T-helper 2 cell treated with Interferon-gamma antibody and Interleukin-4, amounts not matched to agents 5 μg/mL and 100 μg/mL, for 36 hours (primary cell): ENCODE results near the gene MYO1F.
A peak's percentile ranks its signal among the peaks of the same experiment; 100 is the strongest.

Experiments
- DNase-seq: peaks from one replicate; pipeline ENCODE4 v3.0.0; 2021; ENCODE audit warnings: low spot score
- H3K27ac Mint-ChIP-seq: one replicate; pipeline ENCODE4 v1.8.0; 2021; ENCODE audit warnings: mild to moderate bottlenecking, mixed read lengths
- H3K27me3 Mint-ChIP-seq: one replicate; pipeline ENCODE4 v1.8.0; 2021; ENCODE audit warnings: low read depth, mixed read lengths
- H3K36me3 Mint-ChIP-seq: one replicate; pipeline ENCODE4 v1.8.0; 2021; ENCODE audit warnings: low read depth, mixed read lengths
- H3K4me1 Mint-ChIP-seq: one replicate; pipeline ENCODE4 v1.8.0; 2021; ENCODE audit warnings: low read depth, mixed read lengths
- H3K4me3 Mint-ChIP-seq: one replicate; pipeline ENCODE4 v1.8.0; 2022; ENCODE audit warnings: mild to moderate bottlenecking, moderate library complexity, mixed read lengths
- H3K9me3 Mint-ChIP-seq: one replicate; pipeline ENCODE4 v1.8.0; 2021; ENCODE audit warnings: mixed read lengths

The MYO1F gene

GRCh38 chr19:8498295-8498694 is 78.9 kb downstream of the MYO1F start:
- Mint-ChIP-seq H3K27ac (no peak overlapping the region), H3K9me3 (no peaks in the 10 kb centered on the region), H3K36me3 (no peaks in the 10 kb centered on the region), H3K4me3 (no peak overlapping the region), H3K27me3 (no peaks in the 10 kb centered on the region), H3K4me1 (peaks cover 17% of the 10 kb centered on the region)
- no peak for DNase-seq

GRCh38 chr19:8494158-8494557 is 83.1 kb downstream of the MYO1F start:
- H3K9me3 Mint-ChIP-seq: no peaks in the 10 kb centered on the region
- DNase-seq: no peak

GRCh38 chr19:8491574-8491973 is 85.7 kb downstream of the MYO1F start:
- DNase-seq: no peak
- peaks cover 21% of the 10 kb centered on the region for H3K36me3 Mint-ChIP-seq
- no peaks in the 10 kb centered on the region for H3K9me3 Mint-ChIP-seq
- H3K4me1 Mint-ChIP-seq: peaks cover 27% of the 10 kb centered on the region
- H3K4me3 Mint-ChIP-seq: no peak overlapping the region
- H3K27me3 Mint-ChIP-seq: no peaks in the 10 kb centered on the region
- H3K27ac Mint-ChIP-seq: no peak overlapping the region

More at GRCh38 chr19:8494158-8494557, 83.1 kb downstream of the MYO1F start:
- Mint-ChIP-seq H3K4me3 (no peak overlapping the region), H3K36me3 (peaks cover 2% of the 10 kb centered on the region), H3K27me3 (no peaks in the 10 kb centered on the region), H3K27ac (peak overlapping the region; percentile 70), H3K4me1 (peaks cover 8% of the 10 kb centered on the region)

- Mint-ChIP-seq H3K4me1 (peaks cover 29% of the 10 kb centered on the region), H3K4me3 (no peak overlapping the region), H3K27ac (no peak overlapping the region), H3K9me3 (no peaks in the 10 kb centered on the region), H3K27me3 (no peaks in the 10 kb centered on the region), H3K36me3 (peaks cover 27% of the 10 kb centered on the region)
- DNase-seq: no peak
Measured at GRCh38 chr19:8490873-8491272, 86.4 kb downstream of the MYO1F start.

GRCh38 chr19:8490395-8490760 is 86.9 kb downstream of the MYO1F start:
- Mint-ChIP-seq H3K4me1 (peaks cover 25% of the 10 kb centered on the region), H3K27ac (no peak overlapping the region), H3K9me3 (no peaks in the 10 kb centered on the region), H3K27me3 (no peaks in the 10 kb centered on the region), H3K4me3 (no peak overlapping the region), H3K36me3 (peaks cover 28% of the 10 kb centered on the region)
- DNase-seq: no peak

- H3K9me3 Mint-ChIP-seq: no peaks in the 10 kb centered on the region
- H3K4me1 Mint-ChIP-seq: peaks cover 25% of the 10 kb centered on the region
- peaks cover 34% of the 10 kb centered on the region for H3K36me3 Mint-ChIP-seq
- DNase-seq: no peak
- H3K27me3 Mint-ChIP-seq: no peaks in the 10 kb centered on the region
- H3K27ac Mint-ChIP-seq: no peak overlapping the region
- H3K4me3 Mint-ChIP-seq: no peak overlapping the region
Measured at GRCh38 chr19:8489561-8490394, 87.5 kb downstream of the MYO1F start.

GRCh38 chr19:8488365-8488764 is 88.9 kb downstream of the MYO1F start:
- Mint-ChIP-seq H3K27me3 (no peaks in the 10 kb centered on the region), H3K27ac (peak overlapping the region; percentile 85), H3K36me3 (peaks cover 45% of the 10 kb centered on the region), H3K9me3 (no peaks in the 10 kb centered on the region), H3K4me3 (no peak overlapping the region), H3K4me1 (peaks cover 23% of the 10 kb centered on the region)
- no peak for DNase-seq

GRCh38 chr19:8487137-8487851 is 89.9 kb downstream of the MYO1F start:
- no peaks in the 10 kb centered on the region for H3K27me3 Mint-ChIP-seq
- peak overlapping the region; percentile 85 for H3K27ac Mint-ChIP-seq
- H3K4me3 Mint-ChIP-seq: peak overlapping the region; percentile 57
- peaks cover 26% of the 10 kb centered on the region for H3K4me1 Mint-ChIP-seq
- peaks cover 54% of the 10 kb centered on the region for H3K36me3 Mint-ChIP-seq
- DNase-seq: peak; percentile 39
- no peaks in the 10 kb centered on the region for H3K9me3 Mint-ChIP-seq

GRCh38 chr19:8486661-8487136 is 90.5 kb downstream of the MYO1F start:
- DNase-seq: no peak
- Mint-ChIP-seq H3K27me3 (no peaks in the 10 kb centered on the region), H3K4me1 (peaks cover 26% of the 10 kb centered on the region), H3K27ac (peak overlapping the region; percentile 85), H3K4me3 (peak overlapping the region; percentile 57), H3K9me3 (no peaks in the 10 kb centered on the region), H3K36me3 (peaks cover 56% of the 10 kb centered on the region)

GRCh38 chr19:8485561-8486371 is 91.5 kb downstream of the MYO1F start:
- no peaks in the 10 kb centered on the region for H3K27me3 Mint-ChIP-seq

GRCh38 chr19:8484331-8484894 is 92.8 kb downstream of the MYO1F start:
- peaks cover 36% of the 10 kb centered on the region for H3K4me1 Mint-ChIP-seq
- H3K27ac Mint-ChIP-seq: no peak overlapping the region
- DNase-seq: no peak
- no peaks in the 10 kb centered on the region for H3K27me3 Mint-ChIP-seq
- peaks cover 66% of the 10 kb centered on the region for H3K36me3 Mint-ChIP-seq
- H3K4me3 Mint-ChIP-seq: no peak overlapping the region
- H3K9me3 Mint-ChIP-seq: no peaks in the 10 kb centered on the region

More at GRCh38 chr19:8485561-8486371, 91.5 kb downstream of the MYO1F start:
- Mint-ChIP-seq H3K27ac (peak overlapping the region; percentile 83), H3K4me1 (peaks cover 34% of the 10 kb centered on the region), H3K4me3 (no peak overlapping the region), H3K36me3 (peaks cover 64% of the 10 kb centered on the region), H3K9me3 (no peaks in the 10 kb centered on the region)
- no peak for DNase-seq

GRCh38 chr19:8483165-8483564 is 94.1 kb downstream of the MYO1F start:
- Mint-ChIP-seq H3K36me3 (peaks cover 64% of the 10 kb centered on the region), H3K27ac (peak overlapping the region; percentile 14)

GRCh38 chr19:8482696-8483095 is 94.5 kb downstream of the MYO1F start:
- H3K27ac Mint-ChIP-seq: peak overlapping the region; percentile 14
- no peaks in the 10 kb centered on the region for H3K9me3 Mint-ChIP-seq
- no peak overlapping the region for H3K4me3 Mint-ChIP-seq
- H3K27me3 Mint-ChIP-seq: no peaks in the 10 kb centered on the region
- H3K4me1 Mint-ChIP-seq: peaks cover 38% of the 10 kb centered on the region
- no peak for DNase-seq
- H3K36me3 Mint-ChIP-seq: peaks cover 64% of the 10 kb centered on the region

More at GRCh38 chr19:8483165-8483564, 94.1 kb downstream of the MYO1F start:
- Mint-ChIP-seq H3K9me3 (no peaks in the 10 kb centered on the region), H3K4me1 (peaks cover 38% of the 10 kb centered on the region), H3K27me3 (no peaks in the 10 kb centered on the region), H3K4me3 (no peak overlapping the region)
- DNase-seq: no peak
